ENCODE measurements around the gene NFIA.

NFIA gene

GRCh38 chr1:61081686-61082310, 563 bp upstream of the NFIA start (continued):
- TF ChIP-seq ZNF280D (tag by site-specific recombination; IDR thresholded peaks at IDR 0.05), result no peak
- 0 out of 2 replicates have a peak, but pooled peaks have one; percentile 24 for TF ChIP-seq ZNF394 (tag by site-specific recombination; IDR thresholded peaks at IDR 0.05; ENCODE audit: borderline replicate concordance)
- TF ChIP-seq ZNF121 (tag by site-specific recombination; IDR thresholded peaks at IDR 0.05), result no peak
- TF ChIP-seq ZNF302 (tag by site-specific recombination; IDR thresholded peaks at IDR 0.05; ENCODE audit: low read depth), result no peak
- TF ChIP-seq, protein P1, sequence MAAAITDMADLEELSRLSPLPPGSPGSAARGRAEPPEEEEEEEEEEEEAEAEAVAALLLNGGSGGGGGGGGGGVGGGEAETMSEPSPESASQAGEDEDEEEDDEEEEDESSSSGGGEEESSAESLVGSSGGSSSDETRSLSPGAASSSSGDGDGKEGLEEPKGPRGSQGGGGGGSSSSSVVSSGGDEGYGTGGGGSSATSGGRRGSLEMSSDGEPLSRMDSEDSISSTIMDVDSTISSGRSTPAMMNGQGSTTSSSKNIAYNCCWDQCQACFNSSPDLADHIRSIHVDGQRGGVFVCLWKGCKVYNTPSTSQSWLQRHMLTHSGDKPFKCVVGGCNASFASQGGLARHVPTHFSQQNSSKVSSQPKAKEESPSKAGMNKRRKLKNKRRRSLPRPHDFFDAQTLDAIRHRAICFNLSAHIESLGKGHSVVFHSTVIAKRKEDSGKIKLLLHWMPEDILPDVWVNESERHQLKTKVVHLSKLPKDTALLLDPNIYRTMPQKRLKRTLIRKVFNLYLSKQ (tag by site-specific recombination; IDR thresholded peaks at IDR 0.05; ENCODE audit: borderline replicate concordance), result no peak
- TF ChIP-seq MYNN (tag by site-specific recombination; IDR thresholded peaks at IDR 0.05; ENCODE audit: borderline replicate concordance), result no peak
- no peak for TF ChIP-seq ZNF791 (tag by site-specific recombination; IDR thresholded peaks at IDR 0.05)
- no peak for TF ChIP-seq ZNF274 (IDR thresholded peaks at IDR 0.05; ENCODE audit: low read length)
- TF ChIP-seq ZNF274 (tag by site-specific recombination; IDR thresholded peaks at IDR 0.05; ENCODE audit: borderline replicate concordance), result no peak
- peak; percentile 45 for TF ChIP-seq ZSCAN4 (tag by site-specific recombination; IDR thresholded peaks at IDR 0.05)
- TF ChIP-seq ZNF792 (tag by site-specific recombination; IDR thresholded peaks at IDR 0.05), result no peak
- TF ChIP-seq ZNF311 (tag by site-specific recombination; IDR thresholded peaks at IDR 0.05; ENCODE audit: borderline replicate concordance), result no peak
- TF ChIP-seq ZNF610 (tag by site-specific recombination; IDR thresholded peaks at IDR 0.05; ENCODE audit: borderline replicate concordance), result no peak
- TF ChIP-seq ZBTB17 (tag by site-specific recombination; IDR thresholded peaks at IDR 0.05), result peak; percentile 76
- no peak for TF ChIP-seq ZNF221 (tag by site-specific recombination; IDR thresholded peaks at IDR 0.05; ENCODE audit: borderline replicate concordance)
- peak; percentile 86 for TF ChIP-seq EGR2 (tag by site-specific recombination; IDR thresholded peaks at IDR 0.05; ENCODE audit: low read depth)
- TF ChIP-seq BCL11A (tag by site-specific recombination; IDR thresholded peaks at IDR 0.05; ENCODE audit: low read depth), result no peak
- no peak for TF ChIP-seq HOXC10 (CRISPR knock-in tag; IDR thresholded peaks at IDR 0.05)
- TF ChIP-seq ZNF133 (tag by site-specific recombination; IDR thresholded peaks at IDR 0.05), result no peak
- TF ChIP-seq ZNF292 (tag by site-specific recombination; IDR thresholded peaks at IDR 0.05; ENCODE audit: borderline replicate concordance, low read depth), result no peak
- no peak for TF ChIP-seq RBAK (tag by site-specific recombination; IDR thresholded peaks at IDR 0.05)
- TF ChIP-seq, protein P2, sequence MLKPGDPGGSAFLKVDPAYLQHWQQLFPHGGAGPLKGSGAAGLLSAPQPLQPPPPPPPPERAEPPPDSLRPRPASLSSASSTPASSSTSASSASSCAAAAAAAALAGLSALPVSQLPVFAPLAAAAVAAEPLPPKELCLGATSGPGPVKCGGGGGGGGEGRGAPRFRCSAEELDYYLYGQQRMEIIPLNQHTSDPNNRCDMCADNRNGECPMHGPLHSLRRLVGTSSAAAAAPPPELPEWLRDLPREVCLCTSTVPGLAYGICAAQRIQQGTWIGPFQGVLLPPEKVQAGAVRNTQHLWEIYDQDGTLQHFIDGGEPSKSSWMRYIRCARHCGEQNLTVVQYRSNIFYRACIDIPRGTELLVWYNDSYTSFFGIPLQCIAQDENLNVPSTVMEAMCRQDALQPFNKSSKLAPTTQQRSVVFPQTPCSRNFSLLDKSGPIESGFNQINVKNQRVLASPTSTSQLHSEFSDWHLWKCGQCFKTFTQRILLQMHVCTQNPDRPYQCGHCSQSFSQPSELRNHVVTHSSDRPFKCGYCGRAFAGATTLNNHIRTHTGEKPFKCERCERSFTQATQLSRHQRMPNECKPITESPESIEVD (tag by site-specific recombination; IDR thresholded peaks at IDR 0.05), result peak; percentile 72
- TF ChIP-seq, protein P3, sequence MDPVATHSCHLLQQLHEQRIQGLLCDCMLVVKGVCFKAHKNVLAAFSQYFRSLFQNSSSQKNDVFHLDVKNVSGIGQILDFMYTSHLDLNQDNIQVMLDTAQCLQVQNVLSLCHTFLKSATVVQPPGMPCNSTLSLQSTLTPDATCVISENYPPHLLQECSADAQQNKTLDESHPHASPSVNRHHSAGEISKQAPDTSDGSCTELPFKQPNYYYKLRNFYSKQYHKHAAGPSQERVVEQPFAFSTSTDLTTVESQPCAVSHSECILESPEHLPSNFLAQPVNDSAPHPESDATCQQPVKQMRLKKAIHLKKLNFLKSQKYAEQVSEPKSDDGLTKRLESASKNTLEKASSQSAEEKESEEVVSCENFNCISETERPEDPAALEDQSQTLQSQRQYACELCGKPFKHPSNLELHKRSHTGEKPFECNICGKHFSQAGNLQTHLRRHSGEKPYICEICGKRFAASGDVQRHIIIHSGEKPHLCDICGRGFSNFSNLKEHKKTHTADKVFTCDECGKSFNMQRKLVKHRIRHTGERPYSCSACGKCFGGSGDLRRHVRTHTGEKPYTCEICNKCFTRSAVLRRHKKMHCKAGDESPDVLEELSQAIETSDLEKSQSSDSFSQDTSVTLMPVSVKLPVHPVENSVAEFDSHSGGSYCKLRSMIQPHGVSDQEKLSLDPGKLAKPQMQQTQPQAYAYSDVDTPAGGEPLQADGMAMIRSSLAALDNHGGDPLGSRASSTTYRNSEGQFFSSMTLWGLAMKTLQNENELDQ (tag by site-specific recombination; IDR thresholded peaks at IDR 0.05; ENCODE audit: low read depth), result no peak
- TF ChIP-seq, protein P4, sequence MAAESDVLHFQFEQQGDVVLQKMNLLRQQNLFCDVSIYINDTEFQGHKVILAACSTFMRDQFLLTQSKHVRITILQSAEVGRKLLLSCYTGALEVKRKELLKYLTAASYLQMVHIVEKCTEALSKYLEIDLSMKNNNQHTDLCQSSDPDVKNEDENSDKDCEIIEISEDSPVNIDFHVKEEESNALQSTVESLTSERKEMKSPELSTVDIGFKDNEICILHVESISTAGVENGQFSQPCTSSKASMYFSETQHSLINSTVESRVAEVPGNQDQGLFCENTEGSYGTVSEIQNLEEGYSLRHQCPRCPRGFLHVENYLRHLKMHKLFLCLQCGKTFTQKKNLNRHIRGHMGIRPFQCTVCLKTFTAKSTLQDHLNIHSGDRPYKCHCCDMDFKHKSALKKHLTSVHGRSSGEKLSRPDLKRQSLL (tag by site-specific recombination; IDR thresholded peaks at IDR 0.05), result no peak
- no peak for TF ChIP-seq ZNF211 (tag by site-specific recombination; IDR thresholded peaks at IDR 0.05; ENCODE audit: low read depth)
- no peak for TF ChIP-seq ZNF449 (tag by site-specific recombination; IDR thresholded peaks at IDR 0.05)
- TF ChIP-seq SCRT2 (tag by site-specific recombination; IDR thresholded peaks at IDR 0.05), result no peak

Data from HEK293 (cell line).